GM23338 (cell line): ENCODE results near the gene ASCL5.

Source experiments
- CREB1 ChIP-seq: fragments of 250-450 bp; sonication (Bioruptor Pico); IDR thresholded peaks from 2 replicates; pipeline ENCODE4 v1.5.0; 2020; ENCODE audit warnings: low read depth, mild to moderate bottlenecking, moderate library complexity
- EZH2 ChIP-seq: fragments of 200-600 bp; sonication (generic); IDR thresholded peaks from one replicate; pipeline ENCODE4 v1.8.0; 2017; ENCODE audit warnings: antibody characterized with exemption, mild to moderate bottlenecking, low read depth; ENCODE audit not compliant: unreplicated experiment
- EZH2phosphoT487 ChIP-seq: fragments of 200-600 bp; sonication (generic); IDR thresholded peaks from one replicate; pipeline ENCODE4 v1.8.1; 2018; ENCODE audit warnings: antibody characterized with exemption; ENCODE audit not compliant: unreplicated experiment
- JUNB ChIP-seq: IDR thresholded peaks from one replicate; pipeline ENCODE4 v1.6.1; 2016; ENCODE audit warnings: antibody characterized with exemption; ENCODE audit not compliant: unreplicated experiment
- NANOG ChIP-seq: IDR thresholded peaks from 2 replicates; pipeline ENCODE4 v1.6.1; 2016; ENCODE audit warnings: antibody characterized with exemption, borderline replicate concordance
- POLR2AphosphoS5 ChIP-seq: IDR thresholded peaks from 2 replicates; pipeline ENCODE4 v1.6.1; 2016; ENCODE audit warnings: antibody characterized with exemption, low read depth
- STAT1 ChIP-seq: IDR thresholded peaks from one replicate; pipeline ENCODE4 v1.6.1; 2016; ENCODE audit warnings: antibody characterized with exemption; ENCODE audit not compliant: unreplicated experiment
- ZNF114 ChIP-seq: fragments of 250-450 bp; sonication (Bioruptor Pico); IDR thresholded peaks from 2 replicates; pipeline ENCODE4 v1.5.0; 2020; ENCODE audit warnings: mild to moderate bottlenecking, moderate library complexity
- ZNF331 ChIP-seq: fragments of 250-450 bp; sonication (Bioruptor Pico); IDR thresholded peaks from 2 replicates; pipeline ENCODE4 v1.5.0; 2020; ENCODE audit warnings: low read depth, mild to moderate bottlenecking, moderate library complexity
- TF ChIP-seq, protein P1 (sequence below), 2 experiments: fragments of 200-600 bp in 1 of 2; sonication (generic) in 1 of 2; conservative IDR thresholded peaks; 2 replicates each; pipeline versions ENCODE4 v1.5.1 to v1.6.1; 2016 to 2017; ENCODE audit warnings: antibody characterized with exemption in 2 of 2, low read depth in 2 of 2, mild to moderate bottlenecking in 2 of 2, moderate library complexity in 1 of 2
- TF ChIP-seq, protein P2 (sequence below): IDR thresholded peaks from one replicate; pipeline ENCODE4 v1.6.1; 2018; ENCODE audit warnings: antibody characterized with exemption; ENCODE audit not compliant: unreplicated experiment
- TF ChIP-seq, protein P3 (sequence below): IDR thresholded peaks from 2 replicates; pipeline ENCODE4 v1.6.1; 2016; ENCODE audit warnings: antibody characterized with exemption
- TF ChIP-seq, protein P4 (sequence below): fragments of 250-450 bp; sonication (Bioruptor Pico); IDR thresholded peaks from 2 replicates; pipeline ENCODE4 v1.5.0; 2020; ENCODE audit warnings: mild to moderate bottlenecking, moderate library complexity

DNA sequence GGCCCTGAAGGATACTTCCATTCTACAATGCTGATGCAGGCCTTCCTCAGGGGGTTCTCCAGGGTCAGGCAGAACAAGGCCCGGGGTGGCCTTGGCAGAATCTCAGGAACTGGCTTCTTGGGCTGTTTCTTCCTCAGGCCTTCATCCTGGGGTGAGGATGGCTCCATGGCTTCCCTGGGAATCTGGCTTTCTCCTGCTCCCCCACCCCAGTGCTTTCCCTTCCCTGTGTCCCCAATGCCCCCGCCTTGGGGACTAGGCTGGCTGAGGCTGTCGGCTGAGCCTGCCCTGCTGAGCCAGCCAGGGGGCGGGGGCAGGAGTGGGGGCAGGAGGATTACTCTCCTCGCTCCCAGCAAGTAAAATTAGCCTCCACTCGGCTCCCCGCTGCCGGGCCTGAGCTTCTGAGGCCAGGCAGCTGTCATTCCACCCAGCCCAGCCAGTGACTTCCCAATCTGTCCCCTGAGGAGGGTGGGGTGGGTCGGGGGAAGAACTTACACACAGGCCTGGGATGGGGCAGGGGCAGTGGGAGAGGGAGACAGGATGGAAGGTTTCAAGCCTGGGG is 14.7 kb downstream of the ASCL5 start, which contains the start of gene CACNA1S:
- TF ChIP-seq, protein P1, sequence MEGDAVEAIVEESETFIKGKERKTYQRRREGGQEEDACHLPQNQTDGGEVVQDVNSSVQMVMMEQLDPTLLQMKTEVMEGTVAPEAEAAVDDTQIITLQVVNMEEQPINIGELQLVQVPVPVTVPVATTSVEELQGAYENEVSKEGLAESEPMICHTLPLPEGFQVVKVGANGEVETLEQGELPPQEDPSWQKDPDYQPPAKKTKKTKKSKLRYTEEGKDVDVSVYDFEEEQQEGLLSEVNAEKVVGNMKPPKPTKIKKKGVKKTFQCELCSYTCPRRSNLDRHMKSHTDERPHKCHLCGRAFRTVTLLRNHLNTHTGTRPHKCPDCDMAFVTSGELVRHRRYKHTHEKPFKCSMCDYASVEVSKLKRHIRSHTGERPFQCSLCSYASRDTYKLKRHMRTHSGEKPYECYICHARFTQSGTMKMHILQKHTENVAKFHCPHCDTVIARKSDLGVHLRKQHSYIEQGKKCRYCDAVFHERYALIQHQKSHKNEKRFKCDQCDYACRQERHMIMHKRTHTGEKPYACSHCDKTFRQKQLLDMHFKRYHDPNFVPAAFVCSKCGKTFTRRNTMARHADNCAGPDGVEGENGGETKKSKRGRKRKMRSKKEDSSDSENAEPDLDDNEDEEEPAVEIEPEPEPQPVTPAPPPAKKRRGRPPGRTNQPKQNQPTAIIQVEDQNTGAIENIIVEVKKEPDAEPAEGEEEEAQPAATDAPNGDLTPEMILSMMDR (conservative IDR thresholded peaks at IDR 0.05; ENCODE audit: low read depth in 2 of 2): no peak
- TF ChIP-seq, protein P2, sequence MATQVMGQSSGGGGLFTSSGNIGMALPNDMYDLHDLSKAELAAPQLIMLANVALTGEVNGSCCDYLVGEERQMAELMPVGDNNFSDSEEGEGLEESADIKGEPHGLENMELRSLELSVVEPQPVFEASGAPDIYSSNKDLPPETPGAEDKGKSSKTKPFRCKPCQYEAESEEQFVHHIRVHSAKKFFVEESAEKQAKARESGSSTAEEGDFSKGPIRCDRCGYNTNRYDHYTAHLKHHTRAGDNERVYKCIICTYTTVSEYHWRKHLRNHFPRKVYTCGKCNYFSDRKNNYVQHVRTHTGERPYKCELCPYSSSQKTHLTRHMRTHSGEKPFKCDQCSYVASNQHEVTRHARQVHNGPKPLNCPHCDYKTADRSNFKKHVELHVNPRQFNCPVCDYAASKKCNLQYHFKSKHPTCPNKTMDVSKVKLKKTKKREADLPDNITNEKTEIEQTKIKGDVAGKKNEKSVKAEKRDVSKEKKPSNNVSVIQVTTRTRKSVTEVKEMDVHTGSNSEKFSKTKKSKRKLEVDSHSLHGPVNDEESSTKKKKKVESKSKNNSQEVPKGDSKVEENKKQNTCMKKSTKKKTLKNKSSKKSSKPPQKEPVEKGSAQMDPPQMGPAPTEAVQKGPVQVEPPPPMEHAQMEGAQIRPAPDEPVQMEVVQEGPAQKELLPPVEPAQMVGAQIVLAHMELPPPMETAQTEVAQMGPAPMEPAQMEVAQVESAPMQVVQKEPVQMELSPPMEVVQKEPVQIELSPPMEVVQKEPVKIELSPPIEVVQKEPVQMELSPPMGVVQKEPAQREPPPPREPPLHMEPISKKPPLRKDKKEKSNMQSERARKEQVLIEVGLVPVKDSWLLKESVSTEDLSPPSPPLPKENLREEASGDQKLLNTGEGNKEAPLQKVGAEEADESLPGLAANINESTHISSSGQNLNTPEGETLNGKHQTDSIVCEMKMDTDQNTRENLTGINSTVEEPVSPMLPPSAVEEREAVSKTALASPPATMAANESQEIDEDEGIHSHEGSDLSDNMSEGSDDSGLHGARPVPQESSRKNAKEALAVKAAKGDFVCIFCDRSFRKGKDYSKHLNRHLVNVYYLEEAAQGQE: no peak
- TF ChIP-seq EZH2: no peak
- TF ChIP-seq NANOG: no peak
- no peak for TF ChIP-seq POLR2AphosphoS5
- TF ChIP-seq EZH2phosphoT487: no peak
- TF ChIP-seq, protein P3, sequence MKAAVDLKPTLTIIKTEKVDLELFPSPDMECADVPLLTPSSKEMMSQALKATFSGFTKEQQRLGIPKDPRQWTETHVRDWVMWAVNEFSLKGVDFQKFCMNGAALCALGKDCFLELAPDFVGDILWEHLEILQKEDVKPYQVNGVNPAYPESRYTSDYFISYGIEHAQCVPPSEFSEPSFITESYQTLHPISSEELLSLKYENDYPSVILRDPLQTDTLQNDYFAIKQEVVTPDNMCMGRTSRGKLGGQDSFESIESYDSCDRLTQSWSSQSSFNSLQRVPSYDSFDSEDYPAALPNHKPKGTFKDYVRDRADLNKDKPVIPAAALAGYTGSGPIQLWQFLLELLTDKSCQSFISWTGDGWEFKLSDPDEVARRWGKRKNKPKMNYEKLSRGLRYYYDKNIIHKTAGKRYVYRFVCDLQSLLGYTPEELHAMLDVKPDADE: no peak
- no peak for TF ChIP-seq CREB1 (CRISPR knock-in tag)
- TF ChIP-seq, protein P4, sequence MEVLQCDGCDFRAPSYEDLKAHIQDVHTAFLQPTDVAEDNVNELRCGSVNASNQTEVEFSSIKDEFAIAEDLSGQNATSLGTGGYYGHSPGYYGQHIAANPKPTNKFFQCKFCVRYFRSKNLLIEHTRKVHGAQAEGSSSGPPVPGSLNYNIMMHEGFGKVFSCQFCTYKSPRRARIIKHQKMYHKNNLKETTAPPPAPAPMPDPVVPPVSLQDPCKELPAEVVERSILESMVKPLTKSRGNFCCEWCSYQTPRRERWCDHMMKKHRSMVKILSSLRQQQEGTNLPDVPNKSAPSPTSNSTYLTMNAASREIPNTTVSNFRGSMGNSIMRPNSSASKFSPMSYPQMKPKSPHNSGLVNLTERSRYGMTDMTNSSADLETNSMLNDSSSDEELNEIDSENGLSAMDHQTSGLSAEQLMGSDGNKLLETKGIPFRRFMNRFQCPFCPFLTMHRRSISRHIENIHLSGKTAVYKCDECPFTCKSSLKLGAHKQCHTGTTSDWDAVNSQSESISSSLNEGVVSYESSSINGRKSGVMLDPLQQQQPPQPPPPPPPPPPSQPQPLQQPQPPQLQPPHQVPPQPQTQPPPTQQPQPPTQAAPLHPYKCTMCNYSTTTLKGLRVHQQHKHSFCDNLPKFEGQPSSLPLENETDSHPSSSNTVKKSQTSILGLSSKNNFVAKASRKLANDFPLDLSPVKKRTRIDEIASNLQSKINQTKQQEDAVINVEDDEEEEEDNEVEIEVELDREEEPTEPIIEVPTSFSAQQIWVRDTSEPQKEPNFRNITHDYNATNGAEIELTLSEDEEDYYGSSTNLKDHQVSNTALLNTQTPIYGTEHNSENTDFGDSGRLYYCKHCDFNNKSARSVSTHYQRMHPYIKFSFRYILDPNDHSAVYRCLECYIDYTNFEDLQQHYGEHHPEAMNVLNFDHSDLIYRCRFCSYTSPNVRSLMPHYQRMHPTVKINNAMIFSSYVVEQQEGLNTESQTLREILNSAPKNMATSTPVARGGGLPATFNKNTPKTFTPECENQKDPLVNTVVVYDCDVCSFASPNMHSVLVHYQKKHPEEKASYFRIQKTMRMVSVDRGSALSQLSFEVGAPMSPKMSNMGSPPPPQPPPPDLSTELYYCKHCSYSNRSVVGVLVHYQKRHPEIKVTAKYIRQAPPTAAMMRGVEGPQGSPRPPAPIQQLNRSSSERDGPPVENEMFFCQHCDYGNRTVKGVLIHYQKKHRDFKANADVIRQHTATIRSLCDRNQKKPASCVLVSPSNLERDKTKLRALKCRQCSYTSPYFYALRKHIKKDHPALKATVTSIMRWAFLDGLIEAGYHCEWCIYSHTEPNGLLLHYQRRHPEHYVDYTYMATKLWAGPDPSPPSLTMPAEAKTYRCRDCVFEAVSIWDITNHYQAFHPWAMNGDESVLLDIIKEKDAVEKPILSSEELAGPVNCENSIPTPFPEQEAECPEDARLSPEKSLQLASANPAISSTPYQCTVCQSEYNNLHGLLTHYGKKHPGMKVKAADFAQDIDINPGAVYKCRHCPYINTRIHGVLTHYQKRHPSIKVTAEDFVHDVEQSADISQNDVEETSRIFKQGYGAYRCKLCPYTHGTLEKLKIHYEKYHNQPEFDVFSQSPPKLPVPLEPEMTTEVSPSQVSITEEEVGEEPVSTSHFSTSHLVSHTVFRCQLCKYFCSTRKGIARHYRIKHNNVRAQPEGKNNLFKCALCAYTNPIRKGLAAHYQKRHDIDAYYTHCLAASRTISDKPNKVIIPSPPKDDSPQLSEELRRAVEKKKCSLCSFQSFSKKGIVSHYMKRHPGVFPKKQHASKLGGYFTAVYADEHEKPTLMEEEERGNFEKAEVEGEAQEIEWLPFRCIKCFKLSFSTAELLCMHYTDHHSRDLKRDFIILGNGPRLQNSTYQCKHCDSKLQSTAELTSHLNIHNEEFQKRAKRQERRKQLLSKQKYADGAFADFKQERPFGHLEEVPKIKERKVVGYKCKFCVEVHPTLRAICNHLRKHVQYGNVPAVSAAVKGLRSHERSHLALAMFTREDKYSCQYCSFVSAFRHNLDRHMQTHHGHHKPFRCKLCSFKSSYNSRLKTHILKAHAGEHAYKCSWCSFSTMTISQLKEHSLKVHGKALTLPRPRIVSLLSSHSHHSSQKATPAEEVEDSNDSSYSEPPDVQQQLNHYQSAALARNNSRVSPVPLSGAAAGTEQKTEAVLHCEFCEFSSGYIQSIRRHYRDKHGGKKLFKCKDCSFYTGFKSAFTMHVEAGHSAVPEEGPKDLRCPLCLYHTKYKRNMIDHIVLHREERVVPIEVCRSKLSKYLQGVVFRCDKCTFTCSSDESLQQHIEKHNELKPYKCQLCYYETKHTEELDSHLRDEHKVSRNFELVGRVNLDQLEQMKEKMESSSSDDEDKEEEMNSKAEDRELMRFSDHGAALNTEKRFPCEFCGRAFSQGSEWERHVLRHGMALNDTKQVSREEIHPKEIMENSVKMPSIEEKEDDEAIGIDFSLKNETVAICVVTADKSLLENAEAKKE (CRISPR knock-in tag): no peak
- no peak for TF ChIP-seq ZNF114 (CRISPR knock-in tag)
- no peak for TF ChIP-seq JUNB
- no peak for TF ChIP-seq ZNF331 (CRISPR knock-in tag)
- TF ChIP-seq STAT1: no peak
